NCI-H2171 (cell line): ENCODE measurements around the gene PRAMEF20.
"Not testable (repeated sequence)": the region's sequence is repeated elsewhere in the genome, so short reads cannot be mapped to it uniquely, and the experiment has no call there.

Source experiments
- DNase-seq: peaks from one replicate; lab custom pipeline; 2025; lab: John Stamatoyannopoulos, UW

PRAMEF20 gene

GRCh38 chr1:13410150-13410549 is at the start of gene PRAMEF20:
Gene PRAMEF20 (plus strand): TSS chr1:13410450. CDS start chr1:13416355, 5,905 bp downstream.
- not testable (repeated sequence) for DNase-seq

GRCh38 chr1:13362364-13362763 is 47.9 kb upstream of the PRAMEF20 start:
- DNase-seq: not testable (repeated sequence)

- not testable (repeated sequence) for DNase-seq
Observed at GRCh38 chr1:13364928-13365327, 45.3 kb upstream of the PRAMEF20 start.

GRCh38 chr1:13366536-13366935 is 43.7 kb upstream of the PRAMEF20 start:
- DNase-seq: not testable (repeated sequence)

GRCh38 chr1:13368544-13368943 is 41.7 kb upstream of the PRAMEF20 start:
- DNase-seq: not testable (repeated sequence)

GRCh38 chr1:13378983-13379382 is 31.3 kb upstream of the PRAMEF20 start:
- DNase-seq: not testable (repeated sequence)

GRCh38 chr1:13380380-13380779 is 29.9 kb upstream of the PRAMEF20 start:
- DNase-seq: not testable (repeated sequence)

- not testable (repeated sequence) for DNase-seq
Observed at GRCh38 chr1:13389332-13389731, 20.9 kb upstream of the PRAMEF20 start, which contains the start of gene PRAMEF17. Gene PRAMEF17 (plus strand): TSS chr1:13389632. CDS start chr1:13389658, 26 bp downstream.

GRCh38 chr1:13393004-13393403 is 17.2 kb upstream of the PRAMEF20 start:
- not testable (repeated sequence) for DNase-seq

GRCh38 chr1:13394761-13395160 is 15.5 kb upstream of the PRAMEF20 start:
- not testable (repeated sequence) for DNase-seq

GRCh38 chr1:13395311-13395710 is 14.9 kb upstream of the PRAMEF20 start:
- not testable (repeated sequence) for DNase-seq

GRCh38 chr1:13407811-13408210 is 2.4 kb upstream of the PRAMEF20 start:
- no peak for DNase-seq

GRCh38 chr1:13430495-13430894 is 20.2 kb downstream of the PRAMEF20 start:
- no peak for DNase-seq

GRCh38 chr1:13432251-13432650 is 22.0 kb downstream of the PRAMEF20 start:
- no peak for DNase-seq

GRCh38 chr1:13433694-13434358 is 23.6 kb downstream of the PRAMEF20 start:
- not testable (repeated sequence) for DNase-seq

GRCh38 chr1:13435458-13435857 is 25.2 kb downstream of the PRAMEF20 start:
- DNase-seq: peak; percentile 33

GRCh38 chr1:13439104-13439783 is 29.0 kb downstream of the PRAMEF20 start:
- DNase-seq: not testable (repeated sequence)

- no peak for DNase-seq
Observed at GRCh38 chr1:13443335-13443979, 33.2 kb downstream of the PRAMEF20 start.

- DNase-seq: peak; percentile 58
Observed at GRCh38 chr1:13450204-13450603, 40.0 kb downstream of the PRAMEF20 start.

GRCh38 chr1:13451399-13451965 is 41.2 kb downstream of the PRAMEF20 start:
- peak; percentile 53 for DNase-seq

GRCh38 chr1:13456904-13457532 is 46.8 kb downstream of the PRAMEF20 start:
- DNase-seq: no peak

GRCh38 chr1:13461977-13462376 is 51.7 kb downstream of the PRAMEF20 start:
- no peak for DNase-seq
